ENCODE results near the gene GLIPR2. TPM values are rescaled to one million over a fixed set of nuclear protein-coding genes. Genes with fewer than 3 reads are reported as not detected.
"Not testable (repeated sequence)": the region's sequence is repeated elsewhere in the genome, so short reads cannot be mapped to it uniquely, and the experiment has no call there.

The GLIPR2 gene
- total and polyA plus RNA-seq, 2 experiments from 2014 or later, result 5.1 to 5.7 TPM

DNA sequence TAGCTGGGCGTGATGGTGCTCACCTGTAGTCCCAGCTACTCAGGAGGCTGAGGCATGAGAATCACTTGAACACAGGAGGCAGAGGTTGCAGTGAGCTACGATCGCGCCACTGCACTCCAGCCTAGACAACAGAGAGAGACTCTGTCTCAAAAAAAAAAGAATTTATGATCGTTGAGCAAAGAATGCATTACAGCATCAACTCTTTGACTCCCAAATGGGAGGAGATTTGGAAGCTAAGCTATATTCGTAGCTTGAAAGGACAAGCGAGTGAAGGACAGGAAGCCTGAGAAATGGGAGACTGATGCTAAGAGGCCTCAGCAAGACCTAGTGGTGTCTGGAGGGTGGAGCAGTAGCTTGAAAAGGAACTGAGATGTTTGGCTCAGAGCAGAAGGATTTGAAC lies 22.4 kb downstream of the GLIPR2 start:
- no peak overlapping the region for H3K4me3 Mint-ChIP-seq
- TF ChIP-seq, protein P1, sequence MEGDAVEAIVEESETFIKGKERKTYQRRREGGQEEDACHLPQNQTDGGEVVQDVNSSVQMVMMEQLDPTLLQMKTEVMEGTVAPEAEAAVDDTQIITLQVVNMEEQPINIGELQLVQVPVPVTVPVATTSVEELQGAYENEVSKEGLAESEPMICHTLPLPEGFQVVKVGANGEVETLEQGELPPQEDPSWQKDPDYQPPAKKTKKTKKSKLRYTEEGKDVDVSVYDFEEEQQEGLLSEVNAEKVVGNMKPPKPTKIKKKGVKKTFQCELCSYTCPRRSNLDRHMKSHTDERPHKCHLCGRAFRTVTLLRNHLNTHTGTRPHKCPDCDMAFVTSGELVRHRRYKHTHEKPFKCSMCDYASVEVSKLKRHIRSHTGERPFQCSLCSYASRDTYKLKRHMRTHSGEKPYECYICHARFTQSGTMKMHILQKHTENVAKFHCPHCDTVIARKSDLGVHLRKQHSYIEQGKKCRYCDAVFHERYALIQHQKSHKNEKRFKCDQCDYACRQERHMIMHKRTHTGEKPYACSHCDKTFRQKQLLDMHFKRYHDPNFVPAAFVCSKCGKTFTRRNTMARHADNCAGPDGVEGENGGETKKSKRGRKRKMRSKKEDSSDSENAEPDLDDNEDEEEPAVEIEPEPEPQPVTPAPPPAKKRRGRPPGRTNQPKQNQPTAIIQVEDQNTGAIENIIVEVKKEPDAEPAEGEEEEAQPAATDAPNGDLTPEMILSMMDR (conservative IDR thresholded peaks at IDR 0.05; ENCODE audit: low read depth in 2 of 2), result no peak
- TF ChIP-seq STAT1 (IDR thresholded peaks at IDR 0.05; ENCODE audit: unreplicated experiment), result no peak
- TF ChIP-seq ZNF114 (CRISPR knock-in tag; IDR thresholded peaks at IDR 0.05), result no peak
- no peak for TF ChIP-seq ZNF331 (CRISPR knock-in tag; IDR thresholded peaks at IDR 0.05; ENCODE audit: low read depth)
- Histone ChIP-seq H3F3A (replicated peaks; ENCODE audit: low read depth) (peaks cover 5% of the 10 kb centered on the region; the same call in 1 of the 2 replicates), H2AFZ (no peak overlapping the region), H3K79me2 (replicated peaks; ENCODE audit: insufficient read depth) (no peaks in the 10 kb centered on the region), H3K4me2 (no peak overlapping the region), H3K4me3 (no peak overlapping the region), H3K4me1 (ENCODE audit: insufficient read depth) (peaks cover 15% of the 10 kb centered on the region), H3K27ac (ENCODE audit: low read depth) (no peak overlapping the region), H4K20me1 (replicated peaks; ENCODE audit: insufficient read depth) (no peaks in the 10 kb centered on the region), H3K9me2 (ENCODE audit: insufficient read depth) (peaks cover 3% of the 10 kb centered on the region), H3K27me3 (ENCODE audit: insufficient read depth) (no peaks in the 10 kb centered on the region), H3K36me3 (ENCODE audit: insufficient read depth) (no peaks in the 10 kb centered on the region)
- H3K27me3 Mint-ChIP-seq (ENCODE audit: insufficient read depth, low read depth, poor library complexity), result peaks cover 10% of the 10 kb centered on the region
- DNase-seq (ENCODE audit: low spot score) (no peak), ATAC-seq (no peak)
- H3K27ac Mint-ChIP-seq, result no peak overlapping the region
- peaks cover 31% of the 10 kb centered on the region for H3K36me3 Mint-ChIP-seq (ENCODE audit: low read depth)
- H3K9me3 Mint-ChIP-seq, result peaks cover 28% of the 10 kb centered on the region
- H3K4me1 Mint-ChIP-seq, result peaks cover 35% of the 10 kb centered on the region

DNA sequence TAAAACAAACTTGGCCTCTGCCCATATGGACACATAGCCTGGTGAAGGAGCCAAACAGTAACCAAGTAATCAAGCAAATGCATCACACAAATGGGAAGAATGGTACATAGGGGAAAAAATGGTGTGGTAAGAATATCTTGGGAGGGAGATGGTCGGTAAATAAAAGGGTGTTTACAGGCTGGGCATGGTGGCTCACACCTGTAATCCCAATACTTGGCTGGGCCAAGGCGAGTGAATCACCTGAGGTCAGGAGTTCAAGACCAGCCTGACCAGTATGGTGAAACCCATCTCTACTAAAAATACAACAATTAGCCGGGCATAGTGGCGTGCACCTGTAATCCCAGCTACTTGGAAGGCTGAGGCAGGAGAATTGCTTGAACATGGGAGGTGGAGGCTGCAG lies 23.0 kb downstream of the GLIPR2 start:
- not testable (repeated sequence) for H3K27me3 ChIP-seq (ENCODE audit: insufficient read depth); H3K36me3 ChIP-seq (ENCODE audit: insufficient read depth); H3K4me2 ChIP-seq; H3K79me2 ChIP-seq (replicated peaks; ENCODE audit: insufficient read depth); H2AFZ ChIP-seq; H4K20me1 ChIP-seq (replicated peaks; ENCODE audit: insufficient read depth); H3K4me3 ChIP-seq; H3K27ac Mint-ChIP-seq; H3K9me2 ChIP-seq (ENCODE audit: insufficient read depth); ATAC-seq; H3K4me3 Mint-ChIP-seq; H3K27ac ChIP-seq (ENCODE audit: low read depth); H3F3A ChIP-seq (replicated peaks; ENCODE audit: low read depth); DNase-seq (ENCODE audit: low spot score)
- Mint-ChIP-seq H3K36me3 (ENCODE audit: low read depth) (peaks cover 31% of the 10 kb centered on the region), H3K27me3 (ENCODE audit: insufficient read depth, low read depth, poor library complexity) (peaks cover 16% of the 10 kb centered on the region), H3K4me1 (peaks cover 38% of the 10 kb centered on the region), H3K9me3 (peaks cover 28% of the 10 kb centered on the region)
- H3K4me1 ChIP-seq (ENCODE audit: insufficient read depth), result peaks cover 20% of the 10 kb centered on the region

DNA sequence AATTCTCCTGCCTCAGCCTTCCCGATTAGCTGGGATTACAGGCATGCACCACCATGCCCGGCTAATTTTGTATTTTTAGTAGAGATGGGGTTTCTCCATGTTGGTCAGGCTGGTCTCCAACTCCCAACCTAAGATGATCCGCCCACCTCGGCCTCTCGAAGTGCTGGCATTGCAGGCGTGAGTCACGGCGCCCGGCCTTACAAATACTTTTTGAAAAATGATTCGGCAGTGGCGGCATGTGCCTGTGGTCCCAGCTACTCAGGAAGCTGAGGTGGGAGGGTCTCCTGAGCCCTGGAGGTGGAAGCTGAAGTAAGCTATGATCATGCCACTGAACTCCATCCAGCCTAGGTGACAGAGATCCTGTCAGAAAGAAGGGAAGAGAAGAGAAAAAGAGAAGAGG lies 23.6 kb downstream of the GLIPR2 start:
- H3K4me3 ChIP-seq; H3K27me3 ChIP-seq (ENCODE audit: insufficient read depth); H3K27ac Mint-ChIP-seq; ATAC-seq; H3K9me2 ChIP-seq (ENCODE audit: insufficient read depth); H3F3A ChIP-seq (replicated peaks; ENCODE audit: low read depth); H3K79me2 ChIP-seq (replicated peaks; ENCODE audit: insufficient read depth); H3K4me3 Mint-ChIP-seq; H3K27ac ChIP-seq (ENCODE audit: low read depth); H2AFZ ChIP-seq; H3K36me3 ChIP-seq (ENCODE audit: insufficient read depth); H4K20me1 ChIP-seq (replicated peaks; ENCODE audit: insufficient read depth); DNase-seq (ENCODE audit: low spot score); H3K4me2 ChIP-seq: not testable (repeated sequence)
- Mint-ChIP-seq H3K9me3 (peaks cover 26% of the 10 kb centered on the region), H3K36me3 (ENCODE audit: low read depth) (peaks cover 28% of the 10 kb centered on the region), H3K27me3 (ENCODE audit: insufficient read depth, low read depth, poor library complexity) (peaks cover 21% of the 10 kb centered on the region), H3K4me1 (peaks cover 40% of the 10 kb centered on the region)
- H3K4me1 ChIP-seq (ENCODE audit: insufficient read depth), result peaks cover 26% of the 10 kb centered on the region

All from GM23338 (cell line).